A549 (cell line): Measurements from ENCODE around the gene ZNF33B.

Source experiments
- BHLHE40 ChIP-seq: IDR thresholded peaks from 2 replicates; pipeline ENCODE4 v1.6.1; 2012; ENCODE audit warnings: low read depth, low read length, inconsistent platforms
- CBX2 ChIP-seq: fragments of 200-600 bp; sonication (generic); IDR thresholded peaks from 2 replicates; pipeline ENCODE4 v1.6.1; 2016; ENCODE audit warnings: low read depth, mild to moderate bottlenecking, borderline replicate concordance
- JUNB ChIP-seq: fragments of >200 bp; sonication (Bioruptor Twin); formaldehyde crosslinking; IDR thresholded peaks from 2 replicates; pipeline ENCODE4 v1.6.1; 2016
- NR3C1 ChIP-seq: fragments of >200 bp; sonication (Bioruptor Twin); formaldehyde crosslinking; IDR thresholded peaks from 3 replicates; pipeline ENCODE4 v1.6.1; 2017
- PHF8 ChIP-seq: fragments of 200-600 bp; sonication (generic); IDR thresholded peaks from 2 replicates; pipeline ENCODE4 v1.6.1; 2016; ENCODE audit warnings: low read depth, mild to moderate bottlenecking, antibody characterized with exemption, moderate library complexity, borderline replicate concordance
- POLR2A ChIP-seq: IDR thresholded peaks from 2 replicates; pipeline ENCODE4 v1.6.1; 2012; ENCODE audit warnings: mild to moderate bottlenecking, low read length
- RCOR1 ChIP-seq: fragments of 150-350 bp; IDR thresholded peaks from 2 replicates; pipeline ENCODE4 v1.6.1; 2014; ENCODE audit warnings: antibody characterized with exemption, low read length, low read depth
- ZC3H11A ChIP-seq: fragments of 450-650 bp; IDR thresholded peaks from 2 replicates; pipeline ENCODE4 v1.6.1; 2014; ENCODE audit warnings: antibody characterized with exemption, mild to moderate bottlenecking
- TF ChIP-seq, protein P1 (sequence below): fragments of >200 bp; sonication (Bioruptor Twin); formaldehyde crosslinking; IDR thresholded peaks from 3 replicates; pipeline ENCODE4 v1.5.1; 2016

DNA sequence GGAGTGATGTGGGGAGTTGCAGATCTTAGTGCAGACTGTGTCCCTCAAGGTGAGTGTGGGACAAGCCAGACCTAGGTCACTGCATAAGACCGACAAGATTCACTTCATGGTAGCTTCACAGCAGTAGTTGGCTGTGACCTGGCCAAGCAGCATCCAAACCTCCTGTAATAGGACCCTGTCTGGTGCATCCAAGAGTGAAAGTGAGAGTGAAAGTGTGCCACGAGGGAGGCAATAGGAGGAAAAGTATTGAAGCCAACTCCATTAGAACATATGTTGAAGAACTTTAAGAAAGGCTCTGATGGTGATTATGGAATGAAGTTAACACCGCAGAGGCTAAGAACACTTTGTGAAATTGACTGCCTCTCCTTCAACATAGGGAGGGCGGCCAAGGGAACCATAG is 7.8 kb upstream of the ZNF33B start:
- TF ChIP-seq POLR2A (no peak), ZC3H11A (no peak), CBX2 (no peak), NR3C1 (no peak), RCOR1 (no peak), JUNB (no peak), BHLHE40 (no peak), PHF8 (no peak)
- TF ChIP-seq, protein P1, sequence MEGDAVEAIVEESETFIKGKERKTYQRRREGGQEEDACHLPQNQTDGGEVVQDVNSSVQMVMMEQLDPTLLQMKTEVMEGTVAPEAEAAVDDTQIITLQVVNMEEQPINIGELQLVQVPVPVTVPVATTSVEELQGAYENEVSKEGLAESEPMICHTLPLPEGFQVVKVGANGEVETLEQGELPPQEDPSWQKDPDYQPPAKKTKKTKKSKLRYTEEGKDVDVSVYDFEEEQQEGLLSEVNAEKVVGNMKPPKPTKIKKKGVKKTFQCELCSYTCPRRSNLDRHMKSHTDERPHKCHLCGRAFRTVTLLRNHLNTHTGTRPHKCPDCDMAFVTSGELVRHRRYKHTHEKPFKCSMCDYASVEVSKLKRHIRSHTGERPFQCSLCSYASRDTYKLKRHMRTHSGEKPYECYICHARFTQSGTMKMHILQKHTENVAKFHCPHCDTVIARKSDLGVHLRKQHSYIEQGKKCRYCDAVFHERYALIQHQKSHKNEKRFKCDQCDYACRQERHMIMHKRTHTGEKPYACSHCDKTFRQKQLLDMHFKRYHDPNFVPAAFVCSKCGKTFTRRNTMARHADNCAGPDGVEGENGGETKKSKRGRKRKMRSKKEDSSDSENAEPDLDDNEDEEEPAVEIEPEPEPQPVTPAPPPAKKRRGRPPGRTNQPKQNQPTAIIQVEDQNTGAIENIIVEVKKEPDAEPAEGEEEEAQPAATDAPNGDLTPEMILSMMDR: no peak
